ENCODE results near the gene UCK1. TPM values are rescaled to one million over a fixed set of nuclear protein-coding genes. Genes with fewer than 3 reads are reported as not detected.

The UCK1 gene
- total and polyA plus RNA-seq, 8 donors, result 9.9 to 143 (median 31.6) TPM

DNA sequence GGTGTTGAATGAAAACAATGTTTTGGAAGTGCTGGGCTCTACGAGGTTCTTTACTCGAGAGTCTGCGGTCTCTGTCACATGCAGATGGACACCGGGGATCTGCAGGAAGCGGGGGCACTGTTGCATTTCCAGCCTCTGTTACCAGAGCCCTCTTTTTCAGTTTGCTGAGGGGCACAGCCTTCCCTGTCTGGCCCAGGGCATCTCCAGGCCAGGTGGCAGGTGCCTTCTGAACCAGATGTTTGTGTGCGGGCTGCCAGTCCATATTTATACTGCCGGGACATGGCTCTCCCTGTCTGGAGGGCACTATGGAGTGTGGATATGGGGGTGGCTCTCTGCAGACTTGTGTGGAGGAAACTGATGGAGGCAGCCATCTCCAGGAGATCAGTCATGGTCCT, 47.0 kb downstream of the UCK1 start:
- Histone ChIP-seq H3K27ac (peak overlapping the region in 1 of 5 donors; percentile 64), H3K9me3 (no peaks in the 10 kb centered on the region), H3K4me3 (no peak overlapping the region), H3K4me1 (peaks cover 0 to 10% (median 2%) of the 10 kb centered on the region in 4 donors), H3K27me3 (no peaks in the 10 kb centered on the region), H3K36me3 (peaks cover 92 to 100% (median 98%) of the 10 kb centered on the region in 4 donors)
- WGBS, 5 donors, result 93 to 96% (median 95%) methylated on average over 7 of the region's 7 CpGs
- DNase-seq, result no peak
- intact Hi-C loops (cut with DNase I; ENCODE audit: low total_unique reads), result no loop called here
- TF ChIP-seq POLR2AphosphoS5 (IDR thresholded peaks at IDR 0.05) (no peak), EP300 (IDR thresholded peaks at IDR 0.05) (no peak), POLR2A (IDR thresholded peaks at IDR 0.05) (no peak)
- TF ChIP-seq, protein P1, sequence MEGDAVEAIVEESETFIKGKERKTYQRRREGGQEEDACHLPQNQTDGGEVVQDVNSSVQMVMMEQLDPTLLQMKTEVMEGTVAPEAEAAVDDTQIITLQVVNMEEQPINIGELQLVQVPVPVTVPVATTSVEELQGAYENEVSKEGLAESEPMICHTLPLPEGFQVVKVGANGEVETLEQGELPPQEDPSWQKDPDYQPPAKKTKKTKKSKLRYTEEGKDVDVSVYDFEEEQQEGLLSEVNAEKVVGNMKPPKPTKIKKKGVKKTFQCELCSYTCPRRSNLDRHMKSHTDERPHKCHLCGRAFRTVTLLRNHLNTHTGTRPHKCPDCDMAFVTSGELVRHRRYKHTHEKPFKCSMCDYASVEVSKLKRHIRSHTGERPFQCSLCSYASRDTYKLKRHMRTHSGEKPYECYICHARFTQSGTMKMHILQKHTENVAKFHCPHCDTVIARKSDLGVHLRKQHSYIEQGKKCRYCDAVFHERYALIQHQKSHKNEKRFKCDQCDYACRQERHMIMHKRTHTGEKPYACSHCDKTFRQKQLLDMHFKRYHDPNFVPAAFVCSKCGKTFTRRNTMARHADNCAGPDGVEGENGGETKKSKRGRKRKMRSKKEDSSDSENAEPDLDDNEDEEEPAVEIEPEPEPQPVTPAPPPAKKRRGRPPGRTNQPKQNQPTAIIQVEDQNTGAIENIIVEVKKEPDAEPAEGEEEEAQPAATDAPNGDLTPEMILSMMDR (IDR thresholded peaks at IDR 0.05), result no peak

GRCh38 chr9:131483319-131484050, 47.6 kb downstream of the UCK1 start:
- peaks cover 92 to 100% (median 98%) of the 10 kb centered on the region in 4 donors for H3K36me3 ChIP-seq
- no peak for TF ChIP-seq POLR2A (IDR thresholded peaks at IDR 0.05)
- no peak for TF ChIP-seq EP300 (IDR thresholded peaks at IDR 0.05)
- TF ChIP-seq, protein P1 (IDR thresholded peaks at IDR 0.05), result no peak
- peak in 1 of 3 donors; percentile 24 for TF ChIP-seq POLR2AphosphoS5 (IDR thresholded peaks at IDR 0.05)
- no peaks in the 10 kb centered on the region for H3K9me3 ChIP-seq
- WGBS, 5 donors, result 78 to 91% (median 86%) methylated on average over 9 of the region's 9 CpGs
- no peaks in the 10 kb centered on the region for H3K27me3 ChIP-seq
- peaks cover 0 to 10% (median 2%) of the 10 kb centered on the region in 4 donors for H3K4me1 ChIP-seq
- no peak for DNase-seq
- no peak overlapping the region for H3K4me3 ChIP-seq
- H3K27ac ChIP-seq, result peak overlapping the region in 2 of 5 donors; percentile 37 to 64
- intact Hi-C loops (cut with DNase I; ENCODE audit: low total_unique reads), result no loop called here

DNA sequence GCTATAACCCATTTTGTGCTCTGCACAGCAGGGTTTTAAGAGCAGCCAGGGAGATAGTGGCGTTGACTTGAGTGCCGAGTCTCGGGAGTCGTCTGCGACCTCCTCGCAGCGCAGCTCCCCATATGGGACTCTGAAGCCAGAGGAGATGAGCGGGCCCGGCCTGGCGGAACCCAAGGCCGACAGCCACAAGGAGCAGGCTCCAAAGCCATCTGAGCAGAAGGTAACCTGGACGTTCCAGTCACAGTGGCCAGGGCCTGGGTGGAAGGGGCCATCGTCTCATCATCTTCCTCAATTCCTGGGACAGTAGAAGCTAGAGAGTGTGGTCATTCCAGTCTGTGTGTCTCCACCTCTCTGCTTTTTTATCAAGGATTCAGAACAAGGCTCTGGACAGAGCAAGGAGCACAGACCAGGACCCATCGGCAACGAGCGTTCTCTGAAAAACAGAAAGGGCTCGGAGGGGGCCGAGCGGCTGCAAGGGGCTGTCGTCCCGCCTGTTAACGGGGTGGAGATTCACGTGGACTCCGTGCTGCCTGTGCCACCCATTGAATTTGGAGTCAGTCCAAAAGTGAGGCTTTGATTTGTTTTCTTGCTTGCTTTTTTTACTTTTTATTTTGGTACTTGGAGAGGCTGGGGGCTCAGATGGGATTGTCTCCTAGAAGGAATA, 48.6 kb downstream of the UCK1 start:
- H3K27me3 ChIP-seq, result no peaks in the 10 kb centered on the region
- TF ChIP-seq, protein P1 (IDR thresholded peaks at IDR 0.05), result no peak
- TF ChIP-seq POLR2A (IDR thresholded peaks at IDR 0.05) (no peak), POLR2AphosphoS5 (IDR thresholded peaks at IDR 0.05) (no peak), EP300 (IDR thresholded peaks at IDR 0.05) (no peak)
- no peaks in the 10 kb centered on the region for H3K9me3 ChIP-seq
- DNase-seq, result no peak
- WGBS, 5 donors, result 86 to 90% (median 89%) methylated on average over 24 of the region's 24 CpGs
- intact Hi-C loops (cut with DNase I; ENCODE audit: low total_unique reads), result no loop called here
- peaks cover 92 to 100% (median 98%) of the 10 kb centered on the region in 4 donors for H3K36me3 ChIP-seq
- H3K4me1 ChIP-seq, result peaks cover 0 to 10% (median 2%) of the 10 kb centered on the region in 4 donors
- H3K27ac ChIP-seq, result peak overlapping the region in 1 of 5 donors; percentile 64
- no peak overlapping the region for H3K4me3 ChIP-seq

DNA sequence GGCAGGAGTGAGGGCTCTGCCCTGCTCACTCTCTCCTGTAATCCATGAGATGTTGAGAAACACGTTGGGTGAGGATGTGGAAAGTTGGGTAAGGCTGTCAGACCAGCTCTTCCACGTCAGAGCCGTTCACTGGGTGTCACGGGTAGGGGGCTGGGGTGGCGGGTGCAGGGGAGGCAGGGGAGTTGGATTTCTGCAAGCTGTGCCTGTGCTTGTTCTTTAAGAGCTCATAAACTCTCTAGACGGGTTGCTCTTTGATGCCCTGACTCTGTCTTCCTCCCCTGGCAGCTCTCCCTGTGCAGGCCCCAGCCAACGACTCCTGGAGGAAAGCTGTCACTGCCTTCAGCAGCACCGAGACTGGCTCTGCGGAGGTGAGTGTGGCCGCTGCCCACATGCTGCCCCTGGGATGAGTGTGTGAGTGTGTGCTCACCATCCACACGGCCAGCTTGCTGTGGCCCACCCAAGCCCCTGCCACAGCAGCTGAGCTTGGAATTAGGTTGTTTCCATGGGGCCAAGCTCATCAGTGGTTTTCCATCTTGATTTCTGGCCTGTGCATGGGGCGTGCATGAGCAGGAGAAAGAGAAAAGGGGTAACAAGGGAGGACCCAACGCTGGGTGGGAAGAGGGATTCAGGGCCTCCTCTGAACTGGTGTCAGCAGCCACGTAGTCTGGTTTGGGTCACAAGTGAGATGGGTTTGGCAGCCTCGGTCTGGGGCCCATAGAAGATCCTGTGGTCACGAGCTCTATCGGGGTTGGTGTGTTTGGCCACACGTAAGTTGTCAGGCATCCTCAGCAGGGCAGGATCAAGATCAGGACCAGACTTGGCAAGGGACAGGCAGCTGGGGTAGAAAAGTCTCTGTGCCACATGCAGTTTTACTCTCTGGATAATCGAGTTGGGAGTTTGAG, 49.4 kb downstream of the UCK1 start:
- Histone ChIP-seq H3K27me3 (no peaks in the 10 kb centered on the region), H3K4me1 (peaks cover 0 to 10% (median 2%) of the 10 kb centered on the region in 4 donors), H3K9me3 (no peaks in the 10 kb centered on the region), H3K27ac (peak overlapping the region in 1 of 5 donors; percentile 64), H3K36me3 (peaks cover 92 to 100% (median 98%) of the 10 kb centered on the region in 4 donors), H3K4me3 (no peak overlapping the region)
- no peak for DNase-seq
- TF ChIP-seq POLR2AphosphoS5 (IDR thresholded peaks at IDR 0.05) (no peak), EP300 (IDR thresholded peaks at IDR 0.05) (no peak), POLR2A (IDR thresholded peaks at IDR 0.05) (no peak)
- TF ChIP-seq, protein P1 (IDR thresholded peaks at IDR 0.05), result no peak
- 81 to 87% (median 84%) methylated on average over 17 to 19 of the region's 19 CpGs for WGBS, 5 donors
- intact Hi-C loops (cut with DNase I; ENCODE audit: low total_unique reads), result no loop called here

All from stomach (tissue), 9 donors.